H9 (cell line): Measurements from ENCODE around the gene DGKH. TPM values are rescaled to one million over a fixed set of nuclear protein-coding genes. Genes with fewer than 3 reads are reported as not detected.
A peak's percentile ranks its signal among the peaks of the same experiment; 100 is the strongest.

ENCODE experiments used
- DNase-seq: peaks from one replicate; pipeline ENCODE4 v3.0.0-alpha.2; 2017
- H2AFZ ChIP-seq: one replicate; pipeline ENCODE4 v1.6.1; 2013; ENCODE audit warnings: mild to moderate bottlenecking, low read length, control low read depth, moderate library complexity
- H2AK5ac ChIP-seq: 2 replicates; pipeline ENCODE4 v1.6.1; 2013; ENCODE audit warnings: low read length, control low read depth, mixed read lengths; ENCODE audit not compliant: insufficient read length
- H2BK120ac ChIP-seq: one replicate; pipeline ENCODE4 v1.6.1; 2013; ENCODE audit warnings: low read depth, mild to moderate bottlenecking, low read length, control low read depth, inconsistent platforms; ENCODE audit not compliant: poor library complexity, severe bottlenecking
- H2BK12ac ChIP-seq: 2 replicates; pipeline ENCODE4 v1.6.1; 2013; ENCODE audit warnings: low read length, control low read depth, mixed read lengths, low read depth; ENCODE audit not compliant: insufficient read length
- H2BK15ac ChIP-seq: 2 replicates; pipeline ENCODE4 v1.6.1; 2013; ENCODE audit warnings: low read depth, low read length, control low read depth
- H2BK20ac ChIP-seq: one replicate; pipeline ENCODE4 v1.6.1; 2013; ENCODE audit warnings: low read depth, mild to moderate bottlenecking, low read length, control low read depth, inconsistent platforms; ENCODE audit not compliant: poor library complexity, severe bottlenecking
- H2BK5ac ChIP-seq: 2 replicates; pipeline ENCODE4 v1.6.1; 2013; ENCODE audit warnings: low read length, control low read depth, mixed read lengths; ENCODE audit not compliant: insufficient read length
- H3K14ac ChIP-seq: 2 replicates; pipeline ENCODE4 v1.6.1; 2013; ENCODE audit warnings: low read length, control low read depth; ENCODE audit not compliant: insufficient read depth
- H3K18ac ChIP-seq: 2 replicates; pipeline ENCODE4 v1.6.1; 2013; ENCODE audit warnings: low read depth, mild to moderate bottlenecking, mixed read lengths, low read length, control low read depth; ENCODE audit not compliant: insufficient read length
- H3K23ac ChIP-seq: 2 replicates; pipeline ENCODE4 v1.6.1; 2013; ENCODE audit warnings: low read length, control low read depth, mixed read lengths, low read depth; ENCODE audit not compliant: insufficient read length
- H3K23me2 ChIP-seq: 2 replicates; pipeline ENCODE4 v1.6.1; 2013; ENCODE audit warnings: low read depth, mild to moderate bottlenecking, mixed read lengths, low read length, control low read depth; ENCODE audit not compliant: insufficient read length, poor library complexity, severe bottlenecking
- H3K27ac ChIP-seq: 2 replicates; pipeline ENCODE4 v1.5.1; 2013; ENCODE audit warnings: low read length, control low read depth, mixed read lengths, low read depth; ENCODE audit not compliant: insufficient read length
- H3K27me3 ChIP-seq: 2 replicates; pipeline ENCODE4 v1.6.1; 2013; ENCODE audit warnings: low read length, control low read depth, inconsistent platforms; ENCODE audit not compliant: insufficient read depth
- H3K4ac ChIP-seq: 2 replicates; pipeline ENCODE4 v1.6.1; 2013; ENCODE audit warnings: low read depth, mild to moderate bottlenecking, control low read depth, inconsistent platforms, low read length, moderate library complexity
- H3K4me1 ChIP-seq: 2 replicates; pipeline ENCODE4 v1.6.1; 2013; ENCODE audit warnings: low read length, control low read depth, inconsistent platforms; ENCODE audit not compliant: insufficient read depth
- H3K4me2 ChIP-seq: 2 replicates; pipeline ENCODE4 v1.6.1; 2013; ENCODE audit warnings: low read length, control low read depth, mixed read lengths; ENCODE audit not compliant: insufficient read length, insufficient read depth
- H3K56ac ChIP-seq: 2 replicates; pipeline ENCODE4 v1.6.1; 2013; ENCODE audit warnings: low read depth, mild to moderate bottlenecking, mixed read lengths, low read length, control low read depth; ENCODE audit not compliant: insufficient read length
- H3K79me1 ChIP-seq: 2 replicates; pipeline ENCODE4 v1.6.1; 2013; ENCODE audit warnings: low read depth, mild to moderate bottlenecking, moderate library complexity, low read length, control low read depth, inconsistent platforms; ENCODE audit not compliant: insufficient read depth, poor library complexity, severe bottlenecking
- H3K79me2 ChIP-seq: 2 replicates; pipeline ENCODE4 v1.6.1; 2013; ENCODE audit warnings: low read length, control low read depth, inconsistent platforms; ENCODE audit not compliant: insufficient read depth
- H3K9ac ChIP-seq: 2 replicates; pipeline ENCODE4 v1.6.1; 2013; ENCODE audit warnings: low read length, control low read depth, mixed read lengths; ENCODE audit not compliant: insufficient read length; ENCODE audit errors: extremely low read depth
- H3K9me3 ChIP-seq: one replicate; pipeline ENCODE4 v1.6.1; 2013; ENCODE audit warnings: low read depth, low read length, inconsistent platforms; ENCODE audit not compliant: control insufficient read depth
- H3T11ph ChIP-seq: one replicate; pipeline ENCODE4 v1.6.1; 2013; ENCODE audit warnings: mild to moderate bottlenecking, low read length, control low read depth, inconsistent platforms
- H4K20me1 ChIP-seq: one replicate; pipeline ENCODE4 v1.6.1; 2013; ENCODE audit not compliant: control insufficient read depth, insufficient read length, insufficient read depth
- H4K5ac ChIP-seq: 2 replicates; pipeline ENCODE4 v1.6.1; 2013; ENCODE audit warnings: low read depth, mild to moderate bottlenecking, mixed read lengths, low read length, control low read depth; ENCODE audit not compliant: insufficient read length
- H4K8ac ChIP-seq: replicated peaks from 2 replicates; pipeline ENCODE4 v1.6.1; 2013; ENCODE audit warnings: low read length, control low read depth, mixed read lengths, low read depth; ENCODE audit not compliant: insufficient read length
- H4K91ac ChIP-seq: 2 replicates; pipeline ENCODE4 v1.6.1; 2013; ENCODE audit warnings: low read depth, mild to moderate bottlenecking, moderate library complexity, mixed read lengths, low read length, control low read depth; ENCODE audit not compliant: insufficient read length
- H3K27ac Mint-ChIP-seq, 3 experiments: 2 replicates in 2 of 3; 3 replicates in 1 of 3; pipeline ENCODE4 v1.8.0; 2020 to 2021; ENCODE audit warnings: mixed read lengths in 3 of 3, mild to moderate bottlenecking in 1 of 3, moderate library complexity in 1 of 3
- H3K27me3 Mint-ChIP-seq: 2 replicates; pipeline ENCODE4 v1.8.0; 2021; ENCODE audit warnings: low read depth, mild to moderate bottlenecking, moderate library complexity, mixed read lengths
- H3K36me3 Mint-ChIP-seq, 3 experiments: 2 replicates in 2 of 3; 3 replicates in 1 of 3; pipeline ENCODE4 v1.8.0; 2020 to 2021; ENCODE audit warnings: low read depth in 3 of 3, mixed read lengths in 3 of 3; ENCODE audit not compliant: insufficient read depth in 1 of 3
- H3K4me1 Mint-ChIP-seq, 2 experiments: 2 replicates each; pipeline ENCODE4 v1.8.0; 2020; ENCODE audit warnings: mixed read lengths in 2 of 2
- H3K4me3 Mint-ChIP-seq, 2 experiments: 2 replicates in 1 of 2; 3 replicates in 1 of 2; pipeline ENCODE4 v1.8.0; 2020 to 2021; ENCODE audit warnings: mild to moderate bottlenecking in 2 of 2, mixed read lengths in 2 of 2, moderate library complexity in 1 of 2
- H3K9me3 Mint-ChIP-seq, 2 experiments: 2 replicates in 1 of 2; 3 replicates in 1 of 2; pipeline ENCODE4 v1.8.0; 2020; ENCODE audit warnings: mild to moderate bottlenecking in 2 of 2, mixed read lengths in 2 of 2, moderate library complexity in 1 of 2
- WGBS: extraction: QIAGEN DNeasy Blood & Tissue Kit; methylation state at CpG from one replicate; pipeline ENCODE4 v1.1.7; 2013; ENCODE audit warnings: missing lambda C conversion rate, low lambda C conversion rate, mixed read lengths; ENCODE audit not compliant: insufficient read length; ENCODE audit errors: extremely low coverage; 5-methylcytosine and 5-hydroxymethylcytosine counted together
- total RNA-seq: library from RNA; stranded (reverse); gene quantifications from 2 replicates; pipeline ENCODE4 v1.2.1, GENCODE V29; 2021
- TF ChIP-seq, protein P1 (sequence below): fragments of 200-600 bp; sonication (generic); conservative IDR thresholded peaks from 3 replicates; pipeline ENCODE4 v1.8.0; 2021; ENCODE audit warnings: antibody characterized with exemption, mild to moderate bottlenecking

Gene DGKH
- total RNA-seq, 1 experiment from 2014 or later: 8.6 TPM

DNA sequence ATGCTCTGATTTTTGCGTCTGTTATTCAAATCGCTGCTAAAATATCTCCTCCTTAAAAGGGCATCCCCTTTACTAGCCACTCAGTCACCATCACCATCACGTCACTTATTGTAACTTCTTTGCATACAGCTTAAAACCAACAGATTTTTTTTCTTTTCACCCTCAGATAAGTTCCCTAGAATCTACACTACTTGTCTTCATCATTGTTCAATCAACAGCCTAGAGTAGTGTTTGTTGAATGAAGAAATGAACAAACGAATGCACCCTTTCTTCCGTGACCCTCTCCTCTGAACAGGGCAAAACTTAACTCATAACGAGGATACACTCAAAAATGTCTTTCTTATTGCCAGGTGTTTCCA, 222.4 kb downstream of the DGKH start:
- TF ChIP-seq, protein P1, sequence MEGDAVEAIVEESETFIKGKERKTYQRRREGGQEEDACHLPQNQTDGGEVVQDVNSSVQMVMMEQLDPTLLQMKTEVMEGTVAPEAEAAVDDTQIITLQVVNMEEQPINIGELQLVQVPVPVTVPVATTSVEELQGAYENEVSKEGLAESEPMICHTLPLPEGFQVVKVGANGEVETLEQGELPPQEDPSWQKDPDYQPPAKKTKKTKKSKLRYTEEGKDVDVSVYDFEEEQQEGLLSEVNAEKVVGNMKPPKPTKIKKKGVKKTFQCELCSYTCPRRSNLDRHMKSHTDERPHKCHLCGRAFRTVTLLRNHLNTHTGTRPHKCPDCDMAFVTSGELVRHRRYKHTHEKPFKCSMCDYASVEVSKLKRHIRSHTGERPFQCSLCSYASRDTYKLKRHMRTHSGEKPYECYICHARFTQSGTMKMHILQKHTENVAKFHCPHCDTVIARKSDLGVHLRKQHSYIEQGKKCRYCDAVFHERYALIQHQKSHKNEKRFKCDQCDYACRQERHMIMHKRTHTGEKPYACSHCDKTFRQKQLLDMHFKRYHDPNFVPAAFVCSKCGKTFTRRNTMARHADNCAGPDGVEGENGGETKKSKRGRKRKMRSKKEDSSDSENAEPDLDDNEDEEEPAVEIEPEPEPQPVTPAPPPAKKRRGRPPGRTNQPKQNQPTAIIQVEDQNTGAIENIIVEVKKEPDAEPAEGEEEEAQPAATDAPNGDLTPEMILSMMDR: no peak
- no peak overlapping the region for H3K56ac ChIP-seq
- no peak overlapping the region for H2BK5ac ChIP-seq
- peak overlapping the region; percentile 94 to 96 for H3K4me3 Mint-ChIP-seq
- H3K4me1 ChIP-seq: peaks cover 3% of the 10 kb centered on the region; the same call in 1 of the 2 replicates
- no peak overlapping the region for H4K5ac ChIP-seq
- H2BK120ac ChIP-seq: no peak overlapping the region
- no peak overlapping the region for H3K23ac ChIP-seq
- H2BK20ac ChIP-seq: no peak overlapping the region
- H3K27ac ChIP-seq: peak overlapping the region; percentile 8
- no peak overlapping the region for H4K91ac ChIP-seq
- H2BK15ac ChIP-seq: no peak overlapping the region
- H3K9ac ChIP-seq: no peak overlapping the region
- H3K36me3 Mint-ChIP-seq: peaks cover 8 to 19% (median 11%) of the 10 kb centered on the region in 3 experiments; a peak in 6 of 7 replicates
- H3K9me3 ChIP-seq: no peaks in the 10 kb centered on the region
- peaks cover 31 to 35% of the 10 kb centered on the region in 2 experiments for H3K4me1 Mint-ChIP-seq
- peak overlapping the region; percentile 83 for H2AFZ ChIP-seq
- no peak overlapping the region for H3K4ac ChIP-seq
- no peak overlapping the region for H3K14ac ChIP-seq
- no peak overlapping the region for H3T11ph ChIP-seq
- H3K23me2 ChIP-seq: peaks cover 4% of the 10 kb centered on the region
- no peak overlapping the region for H4K8ac ChIP-seq
- no peaks in the 10 kb centered on the region for H4K20me1 ChIP-seq
- no CpG with 5 or more reads among the region's 6 CpGs for WGBS
- H3K79me2 ChIP-seq: peaks cover 6% of the 10 kb centered on the region; the same call in 1 of the 2 replicates
- H2AK5ac ChIP-seq: no peak overlapping the region
- H3K27me3 Mint-ChIP-seq: no peaks in the 10 kb centered on the region; the same call in none of the 2 replicates
- peaks cover 18 to 20% of the 10 kb centered on the region in 2 experiments for H3K9me3 Mint-ChIP-seq
- H3K79me1 ChIP-seq: no peaks in the 10 kb centered on the region
- no peak overlapping the region for H3K18ac ChIP-seq
- peak overlapping the region; percentile 66 for H3K4me2 ChIP-seq
- no peaks in the 10 kb centered on the region for H3K27me3 ChIP-seq
- H3K27ac Mint-ChIP-seq: no peak overlapping the region; a peak in 1 of 7 replicates
- no peak overlapping the region for H2BK12ac ChIP-seq
- no peak for DNase-seq
